ENCODE measurements around the gene DNAJC17. TPM values are rescaled to one million over a fixed set of nuclear protein-coding genes. Genes with fewer than 3 reads are reported as not detected.

Gene DNAJC17
- total and polyA plus RNA-seq, 2 of the 13 experiments (the other 11 are each of a cell fraction or from before 2014, with no cell fraction given) = 22.2 to 26.5 TPM

DNA sequence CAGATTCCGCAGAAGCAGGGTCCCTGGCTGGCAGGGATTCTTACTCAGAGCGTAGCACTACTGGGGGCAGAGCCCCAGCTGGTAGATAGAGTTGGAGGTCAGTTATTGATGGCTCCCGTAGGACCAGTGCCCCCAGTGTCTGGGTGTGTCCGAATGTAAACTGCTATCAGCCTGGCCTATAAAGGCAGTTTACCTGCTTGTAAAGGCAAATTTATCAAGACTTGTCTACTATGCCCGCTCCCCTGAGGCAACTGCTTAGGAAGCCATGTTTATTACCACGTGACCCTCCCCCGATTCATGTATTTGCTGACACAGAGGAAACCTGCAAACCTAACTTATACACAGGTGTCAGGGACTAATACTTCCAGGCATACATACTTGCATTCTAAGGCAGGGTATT lies 21.8 kb upstream of the DNAJC17 start (continued):
- TF ChIP-seq, protein P1, sequence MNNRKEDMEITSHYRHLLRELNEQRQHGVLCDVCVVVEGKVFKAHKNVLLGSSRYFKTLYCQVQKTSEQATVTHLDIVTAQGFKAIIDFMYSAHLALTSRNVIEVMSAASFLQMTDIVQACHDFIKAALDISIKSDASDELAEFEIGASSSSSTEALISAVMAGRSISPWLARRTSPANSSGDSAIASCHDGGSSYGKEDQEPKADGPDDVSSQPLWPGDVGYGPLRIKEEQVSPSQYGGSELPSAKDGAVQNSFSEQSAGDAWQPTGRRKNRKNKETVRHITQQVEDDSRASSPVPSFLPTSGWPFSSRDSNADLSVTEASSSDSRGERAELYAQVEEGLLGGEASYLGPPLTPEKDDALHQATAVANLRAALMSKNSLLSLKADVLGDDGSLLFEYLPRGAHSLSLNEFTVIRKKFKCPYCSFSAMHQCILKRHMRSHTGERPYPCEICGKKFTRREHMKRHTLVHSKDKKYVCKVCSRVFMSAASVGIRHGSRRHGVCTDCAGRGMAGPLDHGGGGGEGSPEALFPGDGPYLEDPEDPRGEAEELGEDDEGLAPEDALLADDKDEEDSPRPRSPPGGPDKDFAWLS (CRISPR knock-in tag; IDR thresholded peaks at IDR 0.05; ENCODE audit: borderline replicate concordance) = no peak
- TF ChIP-seq, protein P2, sequence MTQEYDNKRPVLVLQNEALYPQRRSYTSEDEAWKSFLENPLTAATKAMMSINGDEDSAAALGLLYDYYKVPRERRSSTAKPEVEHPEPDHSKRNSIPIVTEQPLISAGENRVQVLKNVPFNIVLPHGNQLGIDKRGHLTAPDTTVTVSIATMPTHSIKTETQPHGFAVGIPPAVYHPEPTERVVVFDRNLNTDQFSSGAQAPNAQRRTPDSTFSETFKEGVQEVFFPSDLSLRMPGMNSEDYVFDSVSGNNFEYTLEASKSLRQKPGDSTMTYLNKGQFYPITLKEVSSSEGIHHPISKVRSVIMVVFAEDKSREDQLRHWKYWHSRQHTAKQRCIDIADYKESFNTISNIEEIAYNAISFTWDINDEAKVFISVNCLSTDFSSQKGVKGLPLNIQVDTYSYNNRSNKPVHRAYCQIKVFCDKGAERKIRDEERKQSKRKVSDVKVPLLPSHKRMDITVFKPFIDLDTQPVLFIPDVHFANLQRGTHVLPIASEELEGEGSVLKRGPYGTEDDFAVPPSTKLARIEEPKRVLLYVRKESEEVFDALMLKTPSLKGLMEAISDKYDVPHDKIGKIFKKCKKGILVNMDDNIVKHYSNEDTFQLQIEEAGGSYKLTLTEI (CRISPR knock-in tag; conservative IDR thresholded peaks at IDR 0.05) = no peak
- TF ChIP-seq RAD51 (IDR thresholded peaks at IDR 0.05; ENCODE audit: borderline replicate concordance) (peak; percentile 45; the same call in 1 of the 2 replicates), ZNF747 (CRISPR knock-in tag; IDR thresholded peaks at IDR 0.05; ENCODE audit: borderline replicate concordance) (no peak), ZBTB21 (CRISPR knock-in tag; IDR thresholded peaks at IDR 0.05) (no peak), ZNF446 (CRISPR knock-in tag; IDR thresholded peaks at IDR 0.05) (no peak), PHF8 (CRISPR knock-in tag; IDR thresholded peaks at IDR 0.05) (0 out of 2 replicates have a peak, but pooled peaks have one; percentile 25), MAFF (IDR thresholded peaks at IDR 0.05; ENCODE audit: low read depth, low read length) (peak; percentile 87), HMG20A (CRISPR knock-in tag; IDR thresholded peaks at IDR 0.05; ENCODE audit: borderline replicate concordance) (no peak), ZNF891 (CRISPR knock-in tag; IDR thresholded peaks at IDR 0.05) (no peak), MBD4 (IDR thresholded peaks at IDR 0.05; ENCODE audit: borderline replicate concordance, low read length) (no peak), ARNT2 (CRISPR knock-in tag; IDR thresholded peaks at IDR 0.05; ENCODE audit: low read depth) (no peak), YY1 (IDR thresholded peaks at IDR 0.05; ENCODE audit: insufficient read depth, insufficient replicate concordance, low read depth, low read length) (peak; percentile 19)
- TF ChIP-seq, protein P3, sequence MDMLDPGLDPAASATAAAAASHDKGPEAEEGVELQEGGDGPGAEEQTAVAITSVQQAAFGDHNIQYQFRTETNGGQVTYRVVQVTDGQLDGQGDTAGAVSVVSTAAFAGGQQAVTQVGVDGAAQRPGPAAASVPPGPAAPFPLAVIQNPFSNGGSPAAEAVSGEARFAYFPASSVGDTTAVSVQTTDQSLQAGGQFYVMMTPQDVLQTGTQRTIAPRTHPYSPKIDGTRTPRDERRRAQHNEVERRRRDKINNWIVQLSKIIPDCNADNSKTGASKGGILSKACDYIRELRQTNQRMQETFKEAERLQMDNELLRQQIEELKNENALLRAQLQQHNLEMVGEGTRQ (IDR thresholded peaks at IDR 0.05; ENCODE audit: low read depth, low read length) = peak; percentile 57
- TF ChIP-seq, protein P3 (CRISPR knock-in tag; IDR thresholded peaks at IDR 0.05; ENCODE audit: borderline replicate concordance) = peak; percentile 34; the same call in 1 of the 2 replicates

Measured in HepG2 (cell line).